HepG2 (cell line): ENCODE data around the gene CDC42EP4. TPM values are rescaled to one million over a fixed set of nuclear protein-coding genes. Genes with fewer than 3 reads are reported as not detected.

Experiments used
- KDM4B ChIP-seq: sonication (generic); formaldehyde crosslinking; IDR thresholded peaks from 2 replicates; pipeline ENCODE4 v1.4.0; 2020; ENCODE audit warnings: missing genetic modification reagents
- KLF11 ChIP-seq: IDR thresholded peaks from 2 replicates; pipeline ENCODE4 v1.6.1; 2016; ENCODE audit warnings: missing compliant biosample characterization
- RBM39 ChIP-seq: fragments of 200-400 bp; formaldehyde crosslinking; IDR thresholded peaks from one replicate; pipeline ENCODE4 v1.6.1; 2018; ENCODE audit warnings: antibody characterized with exemption, mild to moderate bottlenecking, low read depth, low read length; ENCODE audit not compliant: poor library complexity, severe bottlenecking
- SP2 ChIP-seq: sonication (generic); formaldehyde crosslinking; IDR thresholded peaks from 2 replicates; pipeline ENCODE4 v1.5.1; 2020; ENCODE audit warnings: mild to moderate bottlenecking, missing genetic modification reagents
- ZBTB7B ChIP-seq: sonication (generic); formaldehyde crosslinking; IDR thresholded peaks from 2 replicates; pipeline ENCODE4 v1.4.0; 2020; ENCODE audit warnings: missing genetic modification reagents
- ZFP41 ChIP-seq: sonication (generic); formaldehyde crosslinking; IDR thresholded peaks from 2 replicates; pipeline ENCODE4 v1.4.0; 2020; ENCODE audit warnings: mild to moderate bottlenecking, missing genetic modification reagents, borderline replicate concordance
- ZNF224 ChIP-seq: sonication (generic); formaldehyde crosslinking; IDR thresholded peaks from 2 replicates; pipeline ENCODE4 v1.5.0; 2020; ENCODE audit warnings: mild to moderate bottlenecking, missing genetic modification reagents
- polyA plus RNA-seq, 8 experiments: library from polyadenylated mRNA; depleted of rRNA in 3 of 8; stranded (reverse) in 7 of 8; unstranded in 1 of 8; fragments of >200 nt; fragmentation: Illumina TruSeq in 4 of 8; extraction: Trizol in 4 of 8; gene quantifications; 2 replicates each; pipeline versions ENCODE4 v1.2.1 to v1.2.3, GENCODE V29; 2011 to 2016; ENCODE audit warnings: low read depth in 4 of 8, missing spikeins in 1 of 8, mixed read lengths in 1 of 8; ENCODE audit not compliant: insufficient read depth in 1 of 8
- total RNA-seq, 5 experiments: library from RNA; depleted of rRNA; stranded (reverse); fragments of >200 nt; fragmentation: Illumina TruSeq; extraction: Trizol; gene quantifications; 2 replicates each; pipeline ENCODE4 v1.2.3, GENCODE V29; 2016; ENCODE audit warnings: low read depth in 1 of 5
- TF ChIP-seq, protein P1 (sequence below): sonication (generic); formaldehyde crosslinking; IDR thresholded peaks from 2 replicates; pipeline ENCODE4 v1.5.1; 2020; ENCODE audit warnings: mild to moderate bottlenecking, missing genetic modification reagents, borderline replicate concordance
- TF ChIP-seq, protein P2 (sequence below): sonication (generic); formaldehyde crosslinking; IDR thresholded peaks from 2 replicates; pipeline ENCODE4 v1.8.1; 2023; ENCODE audit warnings: mild to moderate bottlenecking, missing genetic modification reagents
- TF ChIP-seq, protein P3 (sequence below): sonication (generic); formaldehyde crosslinking; IDR thresholded peaks from 2 replicates; pipeline ENCODE4 v1.5.0; 2020; ENCODE audit warnings: mild to moderate bottlenecking, missing genetic modification reagents, borderline replicate concordance
- TF ChIP-seq, protein P4 (sequence below), 2 experiments: fragments of 450-650 bp in 1 of 2; sonication (generic) in 1 of 2; formaldehyde crosslinking; IDR thresholded peaks; 2 replicates each; pipeline versions ENCODE4 v1.5.0 to v1.8.0; 2020 to 2022; ENCODE audit warnings: mild to moderate bottlenecking in 1 of 2, missing genetic modification reagents in 1 of 2
- TF ChIP-seq, protein P5 (sequence below): sonication (generic); formaldehyde crosslinking; conservative IDR thresholded peaks from 2 replicates; pipeline ENCODE4 v1.4.0; 2020; ENCODE audit warnings: missing genetic modification reagents

Gene CDC42EP4
- total and polyA plus RNA-seq, 2 of the 13 experiments (the other 11 are each of a cell fraction or from before 2014, with no cell fraction given): 19.0 to 54.0 TPM

DNA sequence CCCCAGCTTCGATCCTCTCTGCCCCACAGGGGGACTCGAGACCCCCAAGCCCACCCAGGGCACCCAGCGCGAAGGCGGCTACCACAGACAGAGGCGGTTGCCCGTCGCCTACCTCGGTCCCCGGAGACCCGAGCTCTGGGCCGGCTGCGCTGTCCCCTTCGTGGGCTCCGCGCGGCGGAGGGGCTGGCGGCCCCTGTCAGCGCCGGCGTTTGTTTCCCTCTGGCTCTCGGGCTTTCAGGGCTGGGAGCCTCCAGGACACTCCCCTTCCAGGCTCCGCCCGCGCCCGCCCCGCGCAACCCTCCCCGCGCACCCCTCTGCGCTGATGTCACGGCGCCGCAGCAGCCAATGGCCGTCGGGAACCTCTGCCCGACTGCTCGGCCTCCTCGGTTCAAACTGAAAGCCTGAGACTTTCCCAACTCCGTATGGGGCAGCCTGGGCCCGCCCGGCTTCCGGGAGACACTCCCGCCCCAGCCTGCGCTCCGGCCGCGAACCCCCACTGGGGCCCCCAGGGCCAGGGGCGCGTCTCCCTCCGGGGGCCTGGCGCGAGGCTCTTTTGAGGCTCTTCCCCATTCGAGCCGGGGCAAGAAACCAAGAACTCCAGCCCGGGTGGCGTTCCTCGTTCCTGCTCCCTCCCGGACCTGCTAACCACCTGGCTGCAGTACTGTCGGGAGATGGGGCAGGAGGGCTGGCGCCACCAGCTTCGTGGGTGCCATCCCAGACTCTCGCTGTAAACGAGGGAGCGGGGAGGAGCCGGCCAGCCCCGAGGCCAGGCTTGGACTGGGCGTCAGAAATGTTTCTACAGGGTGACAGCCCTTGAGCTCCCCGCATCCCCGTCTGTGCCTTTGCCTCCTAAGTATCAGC is at the start of gene CDC42EP4 (continued):
- TF ChIP-seq, protein P1, sequence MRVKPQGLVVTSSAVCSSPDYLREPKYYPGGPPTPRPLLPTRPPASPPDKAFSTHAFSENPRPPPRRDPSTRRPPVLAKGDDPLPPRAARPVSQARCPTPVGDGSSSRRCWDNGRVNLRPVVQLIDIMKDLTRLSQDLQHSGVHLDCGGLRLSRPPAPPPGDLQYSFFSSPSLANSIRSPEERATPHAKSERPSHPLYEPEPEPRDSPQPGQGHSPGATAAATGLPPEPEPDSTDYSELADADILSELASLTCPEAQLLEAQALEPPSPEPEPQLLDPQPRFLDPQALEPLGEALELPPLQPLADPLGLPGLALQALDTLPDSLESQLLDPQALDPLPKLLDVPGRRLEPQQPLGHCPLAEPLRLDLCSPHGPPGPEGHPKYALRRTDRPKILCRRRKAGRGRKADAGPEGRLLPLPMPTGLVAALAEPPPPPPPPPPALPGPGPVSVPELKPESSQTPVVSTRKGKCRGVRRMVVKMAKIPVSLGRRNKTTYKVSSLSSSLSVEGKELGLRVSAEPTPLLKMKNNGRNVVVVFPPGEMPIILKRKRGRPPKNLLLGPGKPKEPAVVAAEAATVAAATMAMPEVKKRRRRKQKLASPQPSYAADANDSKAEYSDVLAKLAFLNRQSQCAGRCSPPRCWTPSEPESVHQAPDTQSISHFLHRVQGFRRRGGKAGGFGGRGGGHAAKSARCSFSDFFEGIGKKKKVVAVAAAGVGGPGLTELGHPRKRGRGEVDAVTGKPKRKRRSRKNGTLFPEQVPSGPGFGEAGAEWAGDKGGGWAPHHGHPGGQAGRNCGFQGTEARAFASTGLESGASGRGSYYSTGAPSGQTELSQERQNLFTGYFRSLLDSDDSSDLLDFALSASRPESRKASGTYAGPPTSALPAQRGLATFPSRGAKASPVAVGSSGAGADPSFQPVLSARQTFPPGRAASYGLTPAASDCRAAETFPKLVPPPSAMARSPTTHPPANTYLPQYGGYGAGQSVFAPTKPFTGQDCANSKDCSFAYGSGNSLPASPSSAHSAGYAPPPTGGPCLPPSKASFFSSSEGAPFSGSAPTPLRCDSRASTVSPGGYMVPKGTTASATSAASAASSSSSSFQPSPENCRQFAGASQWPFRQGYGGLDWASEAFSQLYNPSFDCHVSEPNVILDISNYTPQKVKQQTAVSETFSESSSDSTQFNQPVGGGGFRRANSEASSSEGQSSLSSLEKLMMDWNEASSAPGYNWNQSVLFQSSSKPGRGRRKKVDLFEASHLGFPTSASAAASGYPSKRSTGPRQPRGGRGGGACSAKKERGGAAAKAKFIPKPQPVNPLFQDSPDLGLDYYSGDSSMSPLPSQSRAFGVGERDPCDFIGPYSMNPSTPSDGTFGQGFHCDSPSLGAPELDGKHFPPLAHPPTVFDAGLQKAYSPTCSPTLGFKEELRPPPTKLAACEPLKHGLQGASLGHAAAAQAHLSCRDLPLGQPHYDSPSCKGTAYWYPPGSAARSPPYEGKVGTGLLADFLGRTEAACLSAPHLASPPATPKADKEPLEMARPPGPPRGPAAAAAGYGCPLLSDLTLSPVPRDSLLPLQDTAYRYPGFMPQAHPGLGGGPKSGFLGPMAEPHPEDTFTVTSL (CRISPR knock-in tag): peak; percentile 44; the same call in 1 of the 2 replicates
- peak; percentile 92; the same call in 1 of the 2 replicates for TF ChIP-seq ZBTB7B (CRISPR knock-in tag)
- peak; percentile 20; the same call in 1 of the 2 replicates for TF ChIP-seq ZNF224
- TF ChIP-seq KLF11 (CRISPR knock-in tag): peak; percentile 63; the same call in 1 of the 2 replicates
- TF ChIP-seq, protein P2, sequence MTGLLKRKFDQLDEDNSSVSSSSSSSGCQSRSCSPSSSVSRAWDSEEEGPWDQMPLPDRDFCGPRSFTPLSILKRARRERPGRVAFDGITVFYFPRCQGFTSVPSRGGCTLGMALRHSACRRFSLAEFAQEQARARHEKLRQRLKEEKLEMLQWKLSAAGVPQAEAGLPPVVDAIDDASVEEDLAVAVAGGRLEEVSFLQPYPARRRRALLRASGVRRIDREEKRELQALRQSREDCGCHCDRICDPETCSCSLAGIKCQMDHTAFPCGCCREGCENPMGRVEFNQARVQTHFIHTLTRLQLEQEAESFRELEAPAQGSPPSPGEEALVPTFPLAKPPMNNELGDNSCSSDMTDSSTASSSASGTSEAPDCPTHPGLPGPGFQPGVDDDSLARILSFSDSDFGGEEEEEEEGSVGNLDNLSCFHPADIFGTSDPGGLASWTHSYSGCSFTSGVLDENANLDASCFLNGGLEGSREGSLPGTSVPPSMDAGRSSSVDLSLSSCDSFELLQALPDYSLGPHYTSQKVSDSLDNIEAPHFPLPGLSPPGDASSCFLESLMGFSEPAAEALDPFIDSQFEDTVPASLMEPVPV (CRISPR knock-in tag): peak; percentile 58
- no peak; the same call in 1 of the 2 replicates for TF ChIP-seq ZFP41 (CRISPR knock-in tag)
- TF ChIP-seq RBM39: peak; percentile 70
- TF ChIP-seq, protein P3, sequence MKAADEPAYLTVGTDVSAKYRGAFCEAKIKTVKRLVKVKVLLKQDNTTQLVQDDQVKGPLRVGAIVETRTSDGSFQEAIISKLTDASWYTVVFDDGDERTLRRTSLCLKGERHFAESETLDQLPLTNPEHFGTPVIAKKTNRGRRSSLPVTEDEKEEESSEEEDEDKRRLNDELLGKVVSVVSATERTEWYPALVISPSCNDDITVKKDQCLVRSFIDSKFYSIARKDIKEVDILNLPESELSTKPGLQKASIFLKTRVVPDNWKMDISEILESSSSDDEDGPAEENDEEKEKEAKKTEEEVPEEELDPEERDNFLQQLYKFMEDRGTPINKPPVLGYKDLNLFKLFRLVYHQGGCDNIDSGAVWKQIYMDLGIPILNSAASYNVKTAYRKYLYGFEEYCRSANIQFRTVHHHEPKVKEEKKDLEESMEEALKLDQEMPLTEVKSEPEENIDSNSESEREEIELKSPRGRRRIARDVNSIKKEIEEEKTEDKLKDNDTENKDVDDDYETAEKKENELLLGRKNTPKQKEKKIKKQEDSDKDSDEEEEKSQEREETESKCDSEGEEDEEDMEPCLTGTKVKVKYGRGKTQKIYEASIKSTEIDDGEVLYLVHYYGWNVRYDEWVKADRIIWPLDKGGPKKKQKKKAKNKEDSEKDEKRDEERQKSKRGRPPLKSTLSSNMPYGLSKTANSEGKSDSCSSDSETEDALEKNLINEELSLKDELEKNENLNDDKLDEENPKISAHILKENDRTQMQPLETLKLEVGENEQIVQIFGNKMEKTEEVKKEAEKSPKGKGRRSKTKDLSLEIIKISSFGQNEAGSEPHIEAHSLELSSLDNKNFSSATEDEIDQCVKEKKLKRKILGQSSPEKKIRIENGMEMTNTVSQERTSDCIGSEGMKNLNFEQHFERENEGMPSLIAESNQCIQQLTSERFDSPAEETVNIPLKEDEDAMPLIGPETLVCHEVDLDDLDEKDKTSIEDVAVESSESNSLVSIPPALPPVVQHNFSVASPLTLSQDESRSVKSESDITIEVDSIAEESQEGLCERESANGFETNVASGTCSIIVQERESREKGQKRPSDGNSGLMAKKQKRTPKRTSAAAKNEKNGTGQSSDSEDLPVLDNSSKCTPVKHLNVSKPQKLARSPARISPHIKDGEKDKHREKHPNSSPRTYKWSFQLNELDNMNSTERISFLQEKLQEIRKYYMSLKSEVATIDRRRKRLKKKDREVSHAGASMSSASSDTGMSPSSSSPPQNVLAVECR (CRISPR knock-in tag): peak; percentile 92
- TF ChIP-seq, protein P4, sequence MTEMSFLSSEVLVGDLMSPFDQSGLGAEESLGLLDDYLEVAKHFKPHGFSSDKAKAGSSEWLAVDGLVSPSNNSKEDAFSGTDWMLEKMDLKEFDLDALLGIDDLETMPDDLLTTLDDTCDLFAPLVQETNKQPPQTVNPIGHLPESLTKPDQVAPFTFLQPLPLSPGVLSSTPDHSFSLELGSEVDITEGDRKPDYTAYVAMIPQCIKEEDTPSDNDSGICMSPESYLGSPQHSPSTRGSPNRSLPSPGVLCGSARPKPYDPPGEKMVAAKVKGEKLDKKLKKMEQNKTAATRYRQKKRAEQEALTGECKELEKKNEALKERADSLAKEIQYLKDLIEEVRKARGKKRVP (CRISPR knock-in tag; IDR thresholded peaks at IDR 0.05): peak in 1 of 2 experiments; percentile 76; a peak in 2 of 4 replicates
- no peak for TF ChIP-seq KDM4B (CRISPR knock-in tag)
- peak; percentile 44; the same call in 1 of the 2 replicates for TF ChIP-seq SP2 (CRISPR knock-in tag)
- TF ChIP-seq, protein P5, sequence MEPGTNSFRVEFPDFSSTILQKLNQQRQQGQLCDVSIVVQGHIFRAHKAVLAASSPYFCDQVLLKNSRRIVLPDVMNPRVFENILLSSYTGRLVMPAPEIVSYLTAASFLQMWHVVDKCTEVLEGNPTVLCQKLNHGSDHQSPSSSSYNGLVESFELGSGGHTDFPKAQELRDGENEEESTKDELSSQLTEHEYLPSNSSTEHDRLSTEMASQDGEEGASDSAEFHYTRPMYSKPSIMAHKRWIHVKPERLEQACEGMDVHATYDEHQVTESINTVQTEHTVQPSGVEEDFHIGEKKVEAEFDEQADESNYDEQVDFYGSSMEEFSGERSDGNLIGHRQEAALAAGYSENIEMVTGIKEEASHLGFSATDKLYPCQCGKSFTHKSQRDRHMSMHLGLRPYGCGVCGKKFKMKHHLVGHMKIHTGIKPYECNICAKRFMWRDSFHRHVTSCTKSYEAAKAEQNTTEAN (CRISPR knock-in tag): peak; percentile 69; the same call in 1 of the 2 replicates
